NCI-H2196 treated with DMSO at 0.1 percent for 48 hours (cell line): ENCODE data around the gene CLEC2L.
"Not testable (repeated sequence)": the region's sequence is repeated elsewhere in the genome, so short reads cannot be mapped to it uniquely, and the experiment has no call there.

Source experiments
- DNase-seq: peaks from one replicate; lab custom pipeline; 2025; ENCODE audit not compliant: unreplicated experiment; lab: John Stamatoyannopoulos, UW

CLEC2L gene

GRCh38 chr7:139553991-139554700 lies 30.7 kb downstream of the CLEC2L start:
- not testable (repeated sequence) for DNase-seq

DNA sequence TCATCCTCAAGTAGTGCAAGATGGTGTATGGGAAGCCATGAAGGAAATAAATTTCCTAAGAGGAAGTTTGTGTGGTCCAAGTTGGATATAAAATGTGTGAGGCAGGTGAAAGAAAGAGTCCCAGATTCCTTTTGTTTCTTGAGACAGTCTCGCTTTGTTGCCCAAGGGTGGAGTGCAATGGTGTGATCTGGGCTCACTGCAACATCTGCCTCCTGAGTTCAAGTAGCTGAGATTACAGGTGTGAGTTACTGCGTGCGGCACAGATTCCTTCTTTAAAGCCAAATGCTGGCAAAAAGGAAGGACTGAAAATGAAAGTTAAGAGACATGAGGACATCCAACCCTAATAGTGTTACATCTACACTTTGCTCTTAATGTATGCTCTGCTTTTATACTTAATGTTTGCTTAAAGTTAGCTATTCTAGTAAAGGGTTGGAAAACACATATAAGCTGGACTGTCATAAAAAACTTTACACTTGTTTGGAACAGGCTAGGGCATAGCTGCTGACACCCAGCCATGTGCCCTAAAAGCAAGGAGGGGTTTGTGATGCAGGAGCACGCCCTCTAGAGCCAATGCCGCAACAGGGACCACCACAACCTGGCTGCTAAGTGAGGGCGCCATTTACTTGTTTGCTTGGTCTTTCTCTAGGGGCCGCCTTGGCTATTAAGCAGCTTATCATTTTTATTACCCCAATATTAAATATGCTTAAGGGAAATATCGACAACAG lies 34.5 kb downstream of the CLEC2L start:
- no peak for DNase-seq

DNA sequence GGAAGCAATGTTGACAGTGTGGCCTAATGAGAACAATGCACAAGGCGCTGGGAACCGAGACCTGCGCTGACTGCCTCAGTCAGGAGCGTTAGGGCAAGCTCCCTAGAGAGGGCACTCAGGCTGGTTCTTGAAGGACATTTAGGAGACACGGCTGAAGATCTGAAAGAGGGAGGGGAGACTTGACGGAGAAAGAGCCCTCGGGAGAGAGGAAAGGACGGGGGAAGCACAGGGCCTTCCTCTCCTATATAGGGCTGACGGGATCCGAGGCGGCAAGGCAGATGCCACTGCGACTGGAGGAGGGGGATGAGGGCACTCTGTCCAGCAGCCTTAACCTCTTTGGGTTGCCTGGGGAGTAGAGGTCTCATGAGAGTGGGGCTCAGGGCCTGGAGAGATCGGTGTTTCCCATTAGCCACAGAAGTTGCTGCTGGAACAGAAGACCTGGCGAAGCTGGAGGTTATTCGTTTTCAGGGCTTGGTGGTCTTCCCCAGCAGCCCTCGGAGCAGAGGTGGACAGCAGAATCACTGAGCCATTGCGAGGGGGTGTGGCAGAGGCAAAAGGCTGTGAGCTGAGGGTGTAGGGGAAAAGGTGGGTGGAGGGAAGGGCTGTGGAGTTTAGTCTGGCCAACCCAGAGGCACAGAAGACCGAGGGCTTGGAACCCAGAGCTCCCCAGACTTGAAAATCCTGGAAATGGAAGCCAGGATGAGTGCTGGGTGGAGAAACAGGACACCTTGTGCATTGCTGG lies 36.0 kb downstream of the CLEC2L start:
- DNase-seq = no peak

DNA sequence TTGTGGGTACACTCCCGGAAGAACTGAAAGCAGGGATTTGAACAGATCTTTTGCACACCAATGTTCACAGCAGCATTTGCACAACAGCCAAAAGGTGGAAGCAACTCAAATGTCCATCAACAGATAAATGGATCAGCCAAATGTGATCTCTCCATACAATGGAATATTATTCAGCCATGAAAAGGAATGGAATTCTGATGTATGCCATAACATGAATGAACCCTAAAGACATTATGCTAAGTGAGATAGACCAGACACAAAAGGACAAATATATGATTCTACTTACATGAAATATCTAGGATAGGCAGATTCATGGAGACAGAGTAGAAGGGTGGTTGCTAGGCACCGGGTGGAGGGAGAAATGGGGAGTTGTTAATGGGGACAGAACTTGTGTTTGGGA lies 36.7 kb downstream of the CLEC2L start:
- no peak for DNase-seq

- peak; percentile 46 for DNase-seq
Observed at GRCh38 chr7:139560678-139561077, 37.2 kb downstream of the CLEC2L start.

- DNase-seq = no peak
Observed at GRCh38 chr7:139562491-139562890, 39.0 kb downstream of the CLEC2L start.

DNA sequence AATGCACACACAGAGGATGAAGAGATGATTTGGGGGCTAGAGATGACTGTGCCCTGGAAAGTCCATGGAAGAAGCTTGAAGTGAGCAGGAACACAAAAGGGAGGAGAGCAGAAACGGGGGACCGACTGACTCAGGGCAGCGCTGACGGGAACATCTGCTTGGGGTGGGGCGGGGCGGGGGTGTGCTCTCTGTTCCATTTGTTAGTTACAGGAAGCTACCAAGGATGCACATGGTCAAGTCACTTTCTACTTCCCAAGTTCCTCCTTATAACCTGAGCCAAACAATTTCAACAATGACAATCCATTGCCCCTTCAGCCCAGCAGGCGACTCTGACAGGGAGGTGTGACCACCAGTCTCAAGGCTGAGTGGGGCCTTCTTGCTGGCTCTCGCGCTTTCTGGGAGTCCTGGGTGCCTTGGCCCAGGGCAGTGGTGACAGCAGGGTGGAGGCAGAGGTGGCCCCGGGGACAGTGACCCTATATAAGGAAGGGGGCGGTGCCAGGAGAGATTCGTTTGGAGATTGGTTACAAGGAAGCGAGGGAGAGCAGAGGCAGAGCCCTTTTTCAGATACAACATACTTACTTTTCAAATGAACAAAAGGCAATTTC lies 39.6 kb downstream of the CLEC2L start:
- no peak for DNase-seq

- DNase-seq = no peak
Observed at GRCh38 chr7:139563856-139564255, 40.4 kb downstream of the CLEC2L start.

GRCh38 chr7:139566075-139566474 lies 42.6 kb downstream of the CLEC2L start:
- DNase-seq = no peak

- no peak for DNase-seq
Observed at GRCh38 chr7:139566736-139567646, 43.5 kb downstream of the CLEC2L start.

DNA sequence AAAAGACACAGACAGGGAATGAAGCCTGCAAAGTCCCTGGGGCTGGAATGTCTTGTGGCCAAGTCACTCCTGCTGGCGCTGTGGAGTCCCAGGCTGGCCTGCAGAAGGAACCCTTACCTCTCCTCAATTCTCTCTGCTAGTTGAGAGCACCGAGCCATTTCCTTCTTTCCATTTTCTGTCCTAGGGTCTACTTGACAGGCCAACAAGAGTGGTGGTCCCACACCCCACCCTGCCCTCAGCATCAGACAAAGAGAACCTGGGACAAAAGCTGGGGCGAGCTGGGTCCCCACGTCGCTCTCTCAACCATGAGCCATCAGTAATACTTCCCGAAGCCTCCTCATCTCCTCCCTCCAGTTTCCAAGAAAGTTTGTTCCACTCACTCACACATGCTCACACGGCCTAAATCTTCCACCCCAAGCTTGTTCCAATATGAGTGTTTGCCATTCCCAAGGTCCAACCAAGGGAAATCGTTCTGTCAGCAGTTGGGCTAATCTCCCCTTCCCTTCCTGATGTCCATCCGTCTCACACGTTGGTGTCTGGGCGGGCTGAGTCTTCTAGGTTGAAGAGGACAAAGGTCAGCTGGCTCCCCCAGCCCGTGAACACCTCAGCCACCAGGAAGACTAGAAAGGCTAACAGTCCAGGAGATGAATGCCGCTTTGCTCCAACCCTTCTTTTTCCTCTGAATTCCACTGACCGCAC lies 44.3 kb downstream of the CLEC2L start:
- DNase-seq = no peak

- no peak for DNase-seq
Observed at GRCh38 chr7:139568346-139568675, 44.8 kb downstream of the CLEC2L start.

- DNase-seq = no peak
Observed at GRCh38 chr7:139568813-139569490, 45.5 kb downstream of the CLEC2L start.

GRCh38 chr7:139570119-139570518 lies 46.6 kb downstream of the CLEC2L start:
- no peak for DNase-seq

DNA sequence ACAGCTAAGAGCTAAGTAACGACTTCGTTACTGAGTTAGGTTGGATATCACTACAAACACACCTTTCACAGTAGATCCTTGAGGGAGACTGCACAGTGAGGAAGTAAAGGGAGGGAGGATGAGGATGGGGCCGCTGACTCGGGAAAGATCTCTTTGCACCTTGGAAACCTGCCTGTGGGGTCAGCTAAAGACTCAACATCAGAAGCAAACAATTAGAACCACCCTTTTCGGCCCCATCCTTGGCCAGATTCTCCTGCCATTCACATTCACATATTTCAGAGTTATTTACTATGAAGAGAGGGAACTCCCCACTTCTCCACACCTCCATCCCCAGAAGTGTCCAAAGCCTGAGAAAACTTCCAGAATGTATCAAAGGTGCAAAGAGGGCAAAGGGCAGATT lies 47.1 kb downstream of the CLEC2L start:
- DNase-seq = no peak

- no peak for DNase-seq
Observed at GRCh38 chr7:139571190-139571589, 47.7 kb downstream of the CLEC2L start.

GRCh38 chr7:139571651-139572050 lies 48.2 kb downstream of the CLEC2L start:
- DNase-seq = no peak

- DNase-seq = no peak
Observed at GRCh38 chr7:139572071-139572470, 48.6 kb downstream of the CLEC2L start.

DNA sequence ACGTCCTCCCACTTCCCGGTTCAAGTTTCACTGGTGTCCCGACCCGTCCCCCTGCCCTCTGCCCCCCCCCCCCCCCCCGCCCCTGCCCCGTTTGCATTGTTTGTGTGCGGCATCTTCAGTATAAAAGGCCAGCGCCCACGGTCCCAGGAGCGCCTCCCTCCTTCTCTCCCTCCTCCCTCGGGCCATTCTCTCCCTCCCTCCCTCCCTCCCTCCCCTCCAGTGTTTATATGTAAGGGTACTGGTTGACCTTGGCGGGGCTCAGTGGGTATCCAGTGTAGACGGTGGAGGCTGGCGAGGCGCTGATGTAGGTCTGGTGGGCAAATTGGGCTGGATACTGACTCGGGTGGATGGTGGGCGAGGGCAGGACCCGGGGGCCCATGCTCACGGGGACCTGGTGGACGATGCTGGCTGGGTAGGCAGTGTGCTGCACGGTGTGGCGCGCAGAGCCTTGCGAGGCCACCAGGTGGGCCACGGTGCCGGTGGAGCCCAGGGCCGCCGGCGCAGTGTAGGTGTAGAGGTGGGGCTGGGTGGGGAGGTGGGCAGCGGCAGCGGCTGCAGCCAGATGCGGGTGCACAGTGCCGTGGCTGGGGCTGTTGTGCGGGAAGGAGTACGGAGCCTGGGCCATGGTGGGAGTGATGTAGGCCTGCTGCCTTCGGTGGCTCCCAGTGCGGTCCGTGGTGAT lies 49.4 kb downstream of the CLEC2L start:
- DNase-seq = no peak
